ENCODE data around the gene STARD8.
A peak's percentile ranks its signal among the peaks of the same experiment; 100 is the strongest.
"Not testable (repeated sequence)": the region's sequence is repeated elsewhere in the genome, so short reads cannot be mapped to it uniquely, and the experiment has no call there.

The STARD8 gene, protein sequence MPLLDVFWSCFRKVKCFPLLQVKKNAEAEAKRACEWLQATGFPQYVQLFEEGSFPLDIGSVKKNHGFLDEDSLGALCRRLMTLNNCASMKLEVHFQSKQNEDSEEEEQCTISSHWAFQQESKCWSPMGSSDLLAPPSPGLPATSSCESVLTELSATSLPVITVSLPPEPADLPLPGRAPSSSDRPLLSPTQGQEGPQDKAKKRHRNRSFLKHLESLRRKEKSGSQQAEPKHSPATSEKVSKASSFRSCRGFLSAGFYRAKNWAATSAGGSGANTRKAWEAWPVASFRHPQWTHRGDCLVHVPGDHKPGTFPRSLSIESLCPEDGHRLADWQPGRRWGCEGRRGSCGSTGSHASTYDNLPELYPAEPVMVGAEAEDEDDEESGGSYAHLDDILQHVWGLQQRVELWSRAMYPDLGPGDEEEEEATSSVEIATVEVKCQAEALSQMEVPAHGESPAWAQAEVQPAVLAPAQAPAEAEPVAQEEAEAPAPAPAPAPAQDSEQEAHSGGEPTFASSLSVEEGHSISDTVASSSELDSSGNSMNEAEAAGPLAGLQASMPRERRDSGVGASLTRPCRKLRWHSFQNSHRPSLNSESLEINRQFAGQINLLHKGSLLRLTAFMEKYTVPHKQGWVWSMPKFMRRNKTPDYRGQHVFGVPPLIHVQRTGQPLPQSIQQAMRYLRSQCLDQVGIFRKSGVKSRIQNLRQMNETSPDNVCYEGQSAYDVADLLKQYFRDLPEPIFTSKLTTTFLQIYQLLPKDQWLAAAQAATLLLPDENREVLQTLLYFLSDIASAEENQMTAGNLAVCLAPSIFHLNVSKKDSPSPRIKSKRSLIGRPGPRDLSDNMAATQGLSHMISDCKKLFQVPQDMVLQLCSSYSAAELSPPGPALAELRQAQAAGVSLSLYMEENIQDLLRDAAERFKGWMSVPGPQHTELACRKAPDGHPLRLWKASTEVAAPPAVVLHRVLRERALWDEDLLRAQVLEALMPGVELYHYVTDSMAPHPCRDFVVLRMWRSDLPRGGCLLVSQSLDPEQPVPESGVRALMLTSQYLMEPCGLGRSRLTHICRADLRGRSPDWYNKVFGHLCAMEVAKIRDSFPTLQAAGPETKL

DNA sequence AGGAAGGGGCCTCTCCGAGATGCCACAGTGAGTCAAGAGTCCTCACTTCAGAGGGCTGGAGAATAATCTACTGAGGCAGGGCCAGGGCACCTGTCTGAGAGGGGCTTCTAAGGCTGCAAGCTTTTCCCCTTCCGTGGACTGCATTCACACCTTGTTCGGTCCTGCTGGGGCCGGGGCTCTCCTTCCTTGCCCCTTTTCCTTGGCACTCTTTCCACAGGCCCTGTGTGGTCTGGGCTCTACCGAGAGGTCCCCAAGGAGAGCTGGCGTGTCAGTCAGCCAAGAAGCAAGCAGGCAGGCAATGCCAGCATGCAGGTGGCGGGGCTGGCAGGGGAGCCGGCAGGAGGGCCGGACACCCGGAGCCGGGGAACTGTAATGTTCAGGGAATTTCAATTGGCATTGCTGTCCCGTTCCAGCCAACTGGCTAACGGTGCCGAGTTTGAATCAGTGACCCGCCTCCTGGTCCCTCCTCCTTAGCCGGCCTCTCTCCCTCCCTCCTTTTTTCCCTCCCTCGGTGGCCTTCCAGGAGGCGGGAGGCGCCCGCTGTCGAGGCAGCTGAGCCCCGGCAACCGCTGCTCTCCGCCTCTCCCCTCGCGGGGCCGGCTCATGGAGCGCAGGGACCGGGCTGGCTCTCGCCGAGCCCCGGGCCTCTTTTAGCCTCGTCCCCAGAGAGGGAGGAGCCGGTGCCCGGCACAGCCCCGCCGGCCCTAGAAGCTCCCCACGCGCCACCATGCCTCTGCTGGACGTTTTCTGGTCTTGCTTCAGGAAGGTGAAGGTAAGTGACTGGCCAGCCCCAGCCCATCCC is at the start of gene STARD8:
TSS of gene STARD8 (plus strand) at position 511 of the 802 bp plus-strand sequence. CDS start at position 728, 217 bp downstream.
- DNase-seq (ENCODE audit: low read depth): peak; percentile 58

DNA sequence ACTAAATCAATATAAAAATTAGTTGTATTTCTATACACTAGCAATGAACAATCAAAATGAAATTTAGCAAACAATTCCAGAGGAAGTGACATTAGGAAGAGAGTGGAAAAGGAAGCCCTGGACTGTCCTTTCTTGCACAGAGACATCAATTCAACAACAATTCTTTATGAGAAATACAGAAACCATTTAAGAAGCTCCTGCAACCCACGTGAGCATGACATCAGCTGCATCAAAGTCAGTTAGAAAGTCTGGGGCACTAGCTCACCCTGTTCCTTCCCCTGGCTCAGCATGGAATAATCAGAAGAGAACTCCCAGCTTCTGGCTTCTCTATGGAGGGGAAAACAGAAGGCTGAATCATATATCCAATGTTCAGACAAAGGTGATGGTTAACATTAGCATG is 48.6 kb upstream of the STARD8 start:
- H3K9ac ChIP-seq (ENCODE audit: low read length): no peak overlapping the region
- H3K9me3 ChIP-seq (ENCODE audit: control insufficient read depth, low read length): peaks cover 52% of the 10 kb centered on the region
- DNase-seq (ENCODE audit: low read depth): no peak
- no peaks in the 10 kb centered on the region for H3K4me1 ChIP-seq (ENCODE audit: control insufficient read depth, insufficient read depth, low read length)
- H3K27me3 ChIP-seq (replicated peaks; ENCODE audit: control insufficient read depth, insufficient read depth, low read length): peaks cover 14% of the 10 kb centered on the region
- H3K36me3 ChIP-seq (ENCODE audit: control insufficient read depth, insufficient read depth, low read length, severe bottlenecking): no peaks in the 10 kb centered on the region
- H3K4me3 ChIP-seq (ENCODE audit: low read length): no peak overlapping the region

More for the DNA sequence above, at the start of gene STARD8:
- H3K9me3 ChIP-seq (ENCODE audit: control insufficient read depth, low read length): no peaks in the 10 kb centered on the region
- peak within 1 kb of the TSS; percentile 72 for H3K4me3 ChIP-seq (ENCODE audit: low read length)
- H3K4me1 ChIP-seq (ENCODE audit: control insufficient read depth, insufficient read depth, low read length): peaks cover 18% of the 10 kb centered on the region
- H3K9ac ChIP-seq (ENCODE audit: low read length): peak within 1 kb of the TSS; percentile 61
- no peaks in the 10 kb centered on the region for H3K36me3 ChIP-seq (ENCODE audit: control insufficient read depth, insufficient read depth, low read length, severe bottlenecking)
- peaks cover 20% of the 10 kb centered on the region for H3K27me3 ChIP-seq (replicated peaks; ENCODE audit: control insufficient read depth, insufficient read depth, low read length)

DNA sequence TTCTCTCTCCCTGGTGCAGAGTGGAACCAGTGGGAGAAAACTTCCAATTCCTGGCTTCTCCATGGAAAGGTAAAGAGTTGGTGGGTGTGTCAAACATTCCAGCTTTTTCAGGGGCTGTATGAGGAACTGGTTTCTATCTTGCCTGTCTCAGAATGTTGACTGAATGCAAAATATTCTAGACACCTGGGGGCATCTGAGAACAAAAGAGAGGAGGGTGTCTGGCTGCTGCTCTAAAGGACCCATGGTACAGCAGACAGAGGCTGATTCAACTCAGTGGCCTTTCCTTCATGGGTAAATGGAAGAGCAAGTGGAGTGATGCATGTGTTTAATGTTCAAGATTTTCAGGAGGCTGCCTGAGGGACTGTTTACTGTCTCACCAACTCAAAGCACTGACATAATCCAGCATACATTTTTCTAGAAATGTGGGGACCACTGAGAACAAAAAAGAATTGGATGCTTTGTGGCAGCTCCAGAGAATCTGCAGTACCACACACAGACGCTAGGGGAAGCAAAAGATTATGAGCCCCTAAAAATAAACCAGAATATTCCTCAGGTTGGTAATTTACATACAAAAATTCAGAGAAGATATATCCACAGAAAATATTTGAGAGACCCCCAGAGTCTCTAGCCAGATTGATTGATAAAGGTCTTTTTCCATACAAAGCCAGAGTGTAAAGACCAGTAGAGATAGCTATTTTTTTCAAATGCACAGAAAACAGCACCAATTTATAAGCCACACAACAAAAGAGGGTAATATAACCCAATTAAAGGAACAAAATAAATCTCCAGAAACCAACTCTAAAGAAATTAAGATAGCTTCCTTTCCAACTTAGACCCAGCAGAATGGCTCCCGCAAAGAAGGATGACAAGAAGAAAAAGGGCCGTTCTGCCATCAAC is 48.0 kb upstream of the STARD8 start:
- peaks cover 51% of the 10 kb centered on the region for H3K9me3 ChIP-seq (ENCODE audit: control insufficient read depth, low read length)
- no peak overlapping the region for H3K4me3 ChIP-seq (ENCODE audit: low read length)
- H3K36me3 ChIP-seq (ENCODE audit: control insufficient read depth, insufficient read depth, low read length, severe bottlenecking): no peaks in the 10 kb centered on the region
- peaks cover 14% of the 10 kb centered on the region for H3K27me3 ChIP-seq (replicated peaks; ENCODE audit: control insufficient read depth, insufficient read depth, low read length)
- no peak overlapping the region for H3K9ac ChIP-seq (ENCODE audit: low read length)
- DNase-seq (ENCODE audit: low read depth): peak; percentile 45
- no peaks in the 10 kb centered on the region for H3K4me1 ChIP-seq (ENCODE audit: control insufficient read depth, insufficient read depth, low read length)

DNA sequence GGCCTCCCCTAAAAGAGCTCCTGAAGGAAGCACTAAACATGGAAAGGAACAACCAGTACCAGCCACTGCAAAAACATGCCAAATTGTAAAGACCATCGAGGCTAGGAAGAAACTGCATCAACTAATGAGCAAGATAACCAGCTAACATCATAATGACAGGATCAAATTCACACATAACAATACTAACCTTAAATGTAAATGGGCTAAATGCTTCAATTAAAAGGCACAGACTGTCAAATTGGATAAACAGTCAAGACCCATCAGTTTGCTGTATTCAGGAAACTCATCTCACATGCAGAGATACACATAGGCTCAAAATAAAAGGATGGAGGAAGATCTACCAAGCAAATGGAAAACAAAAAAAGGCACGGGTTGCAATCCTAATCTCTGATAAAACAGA is 43.2 kb upstream of the STARD8 start:
- not testable (repeated sequence) for H3K36me3 ChIP-seq (ENCODE audit: control insufficient read depth, insufficient read depth, low read length, severe bottlenecking); H3K4me1 ChIP-seq (ENCODE audit: control insufficient read depth, insufficient read depth, low read length); H3K9ac ChIP-seq (ENCODE audit: low read length); H3K4me3 ChIP-seq (ENCODE audit: low read length); DNase-seq (ENCODE audit: low read depth); H3K27me3 ChIP-seq (replicated peaks; ENCODE audit: control insufficient read depth, insufficient read depth, low read length)
- peaks cover 39% of the 10 kb centered on the region for H3K9me3 ChIP-seq (ENCODE audit: control insufficient read depth, low read length)

DNA sequence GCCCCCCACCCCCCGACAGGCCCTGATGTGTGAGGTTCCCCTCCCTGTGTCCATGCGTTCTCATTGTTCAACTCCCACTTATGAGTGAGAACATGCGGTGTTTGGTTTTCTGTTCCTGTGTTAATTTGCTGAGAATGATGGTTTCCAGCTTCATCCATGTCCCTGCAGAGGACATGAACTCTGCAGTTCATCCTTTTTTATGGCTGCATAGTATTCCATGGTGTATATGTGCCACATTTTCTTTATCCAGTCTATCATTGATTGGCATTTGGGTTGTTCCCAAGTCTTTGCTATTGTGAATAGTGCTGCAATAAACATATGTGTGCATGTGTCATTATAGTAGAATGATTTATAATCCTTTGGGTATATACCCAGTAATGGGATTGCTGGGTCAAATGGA is 32.7 kb upstream of the STARD8 start:
- not testable (repeated sequence) for H3K4me1 ChIP-seq (ENCODE audit: control insufficient read depth, insufficient read depth, low read length); DNase-seq (ENCODE audit: low read depth); H3K27me3 ChIP-seq (replicated peaks; ENCODE audit: control insufficient read depth, insufficient read depth, low read length); H3K9ac ChIP-seq (ENCODE audit: low read length); H3K9me3 ChIP-seq (ENCODE audit: control insufficient read depth, low read length); H3K4me3 ChIP-seq (ENCODE audit: low read length); H3K36me3 ChIP-seq (ENCODE audit: control insufficient read depth, insufficient read depth, low read length, severe bottlenecking)

DNA sequence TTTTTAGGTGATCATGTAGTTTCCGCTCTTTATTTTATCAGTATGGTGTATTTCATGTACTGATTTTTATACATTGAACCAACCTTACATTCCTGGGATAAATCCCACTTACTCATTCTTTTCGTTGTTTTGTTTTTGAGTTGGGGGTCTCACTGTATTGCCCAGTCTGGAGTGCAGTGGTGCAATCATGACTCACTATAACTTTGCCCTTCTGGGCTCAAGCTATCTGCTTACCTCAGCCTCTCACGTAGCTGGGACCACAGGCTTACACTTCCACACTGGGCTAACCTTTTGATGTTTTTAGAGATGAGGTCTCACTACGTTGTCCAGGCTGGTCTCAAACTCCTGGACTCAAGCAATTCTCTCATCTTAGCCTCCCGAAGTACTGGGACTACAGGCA is 19.5 kb upstream of the STARD8 start:
- Histone ChIP-seq H3K9me3 (ENCODE audit: control insufficient read depth, low read length) (peaks cover 9% of the 10 kb centered on the region), H3K4me3 (ENCODE audit: low read length) (no peak overlapping the region), H3K36me3 (ENCODE audit: control insufficient read depth, insufficient read depth, low read length, severe bottlenecking) (no peaks in the 10 kb centered on the region), H3K4me1 (ENCODE audit: control insufficient read depth, insufficient read depth, low read length) (peaks cover 5% of the 10 kb centered on the region), H3K9ac (ENCODE audit: low read length) (no peak overlapping the region), H3K27me3 (replicated peaks; ENCODE audit: control insufficient read depth, insufficient read depth, low read length) (peaks cover 14% of the 10 kb centered on the region)
- no peak for DNase-seq (ENCODE audit: low read depth)

DNA sequence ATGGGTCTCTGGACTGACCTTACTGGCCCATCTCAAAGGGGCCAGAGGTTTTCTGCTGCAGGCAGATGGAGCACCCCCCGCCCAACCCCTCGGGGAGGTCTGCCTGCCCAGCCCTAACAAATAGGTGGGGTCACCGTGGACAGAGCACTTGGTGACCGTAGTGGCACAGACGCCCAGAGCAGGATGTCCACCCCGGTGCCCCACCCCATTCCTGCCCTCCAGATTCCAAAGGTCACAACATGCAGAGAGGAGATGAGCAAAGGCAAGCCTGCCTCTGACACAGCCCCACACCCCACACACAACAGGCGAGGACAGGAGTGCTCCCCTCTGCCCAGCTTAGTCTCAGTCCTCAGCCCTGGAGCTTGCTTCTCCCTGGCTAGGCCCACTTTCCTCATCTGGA is 17.5 kb upstream of the STARD8 start:
- H3K4me1 ChIP-seq (ENCODE audit: control insufficient read depth, insufficient read depth, low read length); DNase-seq (ENCODE audit: low read depth); H3K9ac ChIP-seq (ENCODE audit: low read length); H3K4me3 ChIP-seq (ENCODE audit: low read length); H3K36me3 ChIP-seq (ENCODE audit: control insufficient read depth, insufficient read depth, low read length, severe bottlenecking); H3K9me3 ChIP-seq (ENCODE audit: control insufficient read depth, low read length): not testable (repeated sequence)
- peaks cover 20% of the 10 kb centered on the region for H3K27me3 ChIP-seq (replicated peaks; ENCODE audit: control insufficient read depth, insufficient read depth, low read length)

DNA sequence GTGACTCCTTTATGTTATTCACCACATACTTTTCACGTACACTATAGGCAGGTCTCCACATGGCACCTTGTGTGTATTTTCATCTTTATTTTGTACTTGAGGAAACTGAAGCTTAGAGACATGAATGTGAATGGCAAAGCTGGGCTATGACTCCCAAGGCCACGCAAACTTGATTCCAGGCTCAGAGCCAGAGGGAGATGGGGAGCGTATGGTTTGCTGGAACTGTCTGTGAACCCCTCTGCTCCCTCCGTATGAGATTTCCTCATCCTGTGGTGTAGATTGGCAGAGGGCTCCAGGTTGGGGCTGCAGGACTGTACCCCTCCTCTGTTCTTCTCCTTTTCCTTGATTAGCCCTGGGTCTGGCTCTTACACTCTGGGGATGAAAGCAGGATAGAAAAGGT is 16.1 kb upstream of the STARD8 start:
- H3K9me3 ChIP-seq (ENCODE audit: control insufficient read depth, low read length): peaks cover 9% of the 10 kb centered on the region
- no peaks in the 10 kb centered on the region for H3K36me3 ChIP-seq (ENCODE audit: control insufficient read depth, insufficient read depth, low read length, severe bottlenecking)
- H3K4me1 ChIP-seq (ENCODE audit: control insufficient read depth, insufficient read depth, low read length): peaks cover 5% of the 10 kb centered on the region
- H3K4me3 ChIP-seq (ENCODE audit: low read length): no peak overlapping the region
- H3K27me3 ChIP-seq (replicated peaks; ENCODE audit: control insufficient read depth, insufficient read depth, low read length): peaks cover 20% of the 10 kb centered on the region
- H3K9ac ChIP-seq (ENCODE audit: low read length): no peak overlapping the region
- no peak for DNase-seq (ENCODE audit: low read depth)

DNA sequence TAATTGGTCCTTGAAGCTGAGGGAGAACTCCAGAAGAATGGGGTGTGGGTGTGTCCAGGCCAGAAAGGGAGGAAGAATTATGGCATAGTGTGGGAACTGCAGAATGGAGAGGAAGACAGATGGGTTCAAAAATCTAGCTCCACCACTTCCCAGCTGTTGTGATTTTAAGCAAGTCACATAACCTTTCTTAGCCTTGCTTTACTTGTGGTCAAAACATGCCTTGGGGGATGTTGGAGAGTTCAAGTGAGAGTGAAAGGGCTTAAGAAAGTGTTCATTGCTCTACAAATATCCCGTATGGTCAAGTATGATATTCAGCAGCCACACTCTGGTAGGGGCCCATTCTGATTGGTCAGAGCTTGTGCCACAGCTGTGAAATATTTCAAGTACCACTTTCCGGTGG is 15.0 kb upstream of the STARD8 start:
- DNase-seq (ENCODE audit: low read depth): no peak
- peaks cover 9% of the 10 kb centered on the region for H3K9me3 ChIP-seq (ENCODE audit: control insufficient read depth, low read length)
- H3K36me3 ChIP-seq (ENCODE audit: control insufficient read depth, insufficient read depth, low read length, severe bottlenecking): no peaks in the 10 kb centered on the region
- H3K4me1 ChIP-seq (ENCODE audit: control insufficient read depth, insufficient read depth, low read length): peaks cover 5% of the 10 kb centered on the region
- no peak overlapping the region for H3K9ac ChIP-seq (ENCODE audit: low read length)
- no peak overlapping the region for H3K4me3 ChIP-seq (ENCODE audit: low read length)
- H3K27me3 ChIP-seq (replicated peaks; ENCODE audit: control insufficient read depth, insufficient read depth, low read length): peaks cover 20% of the 10 kb centered on the region

DNA sequence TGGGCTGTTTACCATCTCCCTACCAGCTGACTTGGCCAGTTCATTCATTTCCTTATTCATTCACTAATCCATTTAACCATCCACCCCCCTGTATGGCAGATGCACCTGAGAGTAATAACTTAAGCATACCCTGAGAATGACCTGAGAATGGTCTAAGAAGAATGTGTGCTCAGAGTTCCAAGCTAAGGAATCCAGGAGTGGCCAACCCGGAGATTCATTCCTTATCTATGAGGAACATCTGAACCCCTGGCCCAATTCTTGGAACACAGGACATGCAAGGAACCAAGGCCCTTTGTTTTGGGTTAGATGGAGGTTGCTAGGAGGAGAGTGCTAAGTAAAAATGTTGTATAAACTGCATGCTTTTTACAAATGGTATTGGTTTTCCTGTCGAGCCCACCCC is 13.5 kb upstream of the STARD8 start:
- no peak overlapping the region for H3K9ac ChIP-seq (ENCODE audit: low read length)
- H3K36me3 ChIP-seq (ENCODE audit: control insufficient read depth, insufficient read depth, low read length, severe bottlenecking): no peaks in the 10 kb centered on the region
- no peak for DNase-seq (ENCODE audit: low read depth)
- H3K4me1 ChIP-seq (ENCODE audit: control insufficient read depth, insufficient read depth, low read length): peaks cover 5% of the 10 kb centered on the region
- no peaks in the 10 kb centered on the region for H3K9me3 ChIP-seq (ENCODE audit: control insufficient read depth, low read length)
- H3K27me3 ChIP-seq (replicated peaks; ENCODE audit: control insufficient read depth, insufficient read depth, low read length): peaks cover 22% of the 10 kb centered on the region
- H3K4me3 ChIP-seq (ENCODE audit: low read length): no peak overlapping the region
